ENCODE data around the gene SPEG.

DNA sequence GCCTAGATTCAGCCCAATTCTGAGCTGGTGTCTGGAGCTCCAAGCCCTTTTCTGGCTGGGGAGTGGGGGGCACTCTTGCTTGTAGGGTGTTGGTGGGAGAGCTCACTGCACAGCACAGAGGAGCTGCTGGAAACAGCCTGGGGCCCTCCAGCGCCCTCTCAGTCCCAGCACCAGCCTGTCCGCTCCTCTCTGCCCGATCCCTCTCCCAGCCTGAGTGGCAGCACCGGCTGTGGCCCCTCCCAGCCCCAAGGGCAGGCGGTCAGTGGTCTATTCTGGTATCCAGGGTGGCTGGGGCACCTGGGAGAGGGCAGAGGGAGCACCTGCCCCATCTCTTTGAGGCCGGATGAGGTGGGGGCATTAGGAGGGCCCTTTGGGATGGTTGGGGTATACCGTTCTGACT lies 29.7 kb upstream of the SPEG start:
- TF ChIP-seq, protein P1, sequence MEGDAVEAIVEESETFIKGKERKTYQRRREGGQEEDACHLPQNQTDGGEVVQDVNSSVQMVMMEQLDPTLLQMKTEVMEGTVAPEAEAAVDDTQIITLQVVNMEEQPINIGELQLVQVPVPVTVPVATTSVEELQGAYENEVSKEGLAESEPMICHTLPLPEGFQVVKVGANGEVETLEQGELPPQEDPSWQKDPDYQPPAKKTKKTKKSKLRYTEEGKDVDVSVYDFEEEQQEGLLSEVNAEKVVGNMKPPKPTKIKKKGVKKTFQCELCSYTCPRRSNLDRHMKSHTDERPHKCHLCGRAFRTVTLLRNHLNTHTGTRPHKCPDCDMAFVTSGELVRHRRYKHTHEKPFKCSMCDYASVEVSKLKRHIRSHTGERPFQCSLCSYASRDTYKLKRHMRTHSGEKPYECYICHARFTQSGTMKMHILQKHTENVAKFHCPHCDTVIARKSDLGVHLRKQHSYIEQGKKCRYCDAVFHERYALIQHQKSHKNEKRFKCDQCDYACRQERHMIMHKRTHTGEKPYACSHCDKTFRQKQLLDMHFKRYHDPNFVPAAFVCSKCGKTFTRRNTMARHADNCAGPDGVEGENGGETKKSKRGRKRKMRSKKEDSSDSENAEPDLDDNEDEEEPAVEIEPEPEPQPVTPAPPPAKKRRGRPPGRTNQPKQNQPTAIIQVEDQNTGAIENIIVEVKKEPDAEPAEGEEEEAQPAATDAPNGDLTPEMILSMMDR (optimal IDR thresholded peaks at IDR 0.05 in 1 of 3, IDR thresholded peaks at IDR 0.05 in 1 of 3, conservative IDR thresholded peaks at IDR 0.05 in 1 of 3; ENCODE audit: extremely low read depth in 1 of 3, insufficient read depth in 2 of 3, low read length in 3 of 3), result no peak
- TF ChIP-seq EZH2 (IDR thresholded peaks at IDR 0.05; ENCODE audit: low read length), result no peak
